GM19328 (cell line): ENCODE data around the gene CA10.

ENCODE experiments used
- ATAC-seq: cut with Tn5 transposase; IDR thresholded peaks from one replicate; pipeline ENCODE4 v1.9.1; 2021; ENCODE audit warnings: mild to moderate bottlenecking, moderate library complexity; ENCODE audit not compliant: unreplicated experiment

CA10 gene

GRCh38 chr17:52158450-52159042 is at the start of gene CA10:
Gene CA10, minus strand, starts transcription at chr17:52158714.
- ATAC-seq = no peak

- no peak for ATAC-seq
These were observed 49.3 kb upstream of the CA10 start for GRCh38 chr17:52207796-52208195.

- ATAC-seq = no peak
These were observed 44.1 kb upstream of the CA10 start for GRCh38 chr17:52202520-52203080.

- ATAC-seq = no peak
These were observed 43.4 kb upstream of the CA10 start for GRCh38 chr17:52201767-52202519.

- ATAC-seq = no peak
These were observed 33.0 kb upstream of the CA10 start for GRCh38 chr17:52191491-52191890.

GRCh38 chr17:52181782-52182181 is 23.3 kb upstream of the CA10 start:
- ATAC-seq = no peak

GRCh38 chr17:52178012-52178411 is 19.5 kb upstream of the CA10 start:
- no peak for ATAC-seq

GRCh38 chr17:52170963-52171572 is 12.6 kb upstream of the CA10 start:
- no peak for ATAC-seq

GRCh38 chr17:52160136-52160567 is 1.6 kb upstream of the CA10 start:
- no peak for ATAC-seq

GRCh38 chr17:52159246-52160135 is 977 bp upstream of the CA10 start:
- no peak for ATAC-seq

- ATAC-seq = no peak
These were observed 688 bp downstream of the CA10 start for GRCh38 chr17:52157603-52158449.

- ATAC-seq = no peak
These were observed 1.6 kb downstream of the CA10 start for GRCh38 chr17:52156576-52157570.

GRCh38 chr17:52155301-52155700 is 3.2 kb downstream of the CA10 start:
- no peak for ATAC-seq

- no peak for ATAC-seq
These were observed 4.0 kb downstream of the CA10 start for GRCh38 chr17:52154466-52154865.

GRCh38 chr17:52150935-52151334 is 7.6 kb downstream of the CA10 start:
- ATAC-seq = no peak

GRCh38 chr17:52149626-52150025 is 8.9 kb downstream of the CA10 start:
- no peak for ATAC-seq

- ATAC-seq = no peak
These were observed 9.6 kb downstream of the CA10 start for GRCh38 chr17:52148969-52149351.

GRCh38 chr17:52148288-52148968 is 10.1 kb downstream of the CA10 start:
- ATAC-seq = no peak
